Right lobe of liver (tissue), 4 donors: ENCODE data around the gene RREB1.

ENCODE experiments used
- POLR2A ChIP-seq: fragments of 450-650 bp; IDR thresholded peaks from one replicate; pipeline ENCODE4 v1.6.1; 2017; ENCODE audit warnings: antibody characterized with exemption, mild to moderate bottlenecking
- TF ChIP-seq, protein P1 (sequence below), 4 donors: fragments of 200-600 bp in 3 of 4; fragments of 450-650 bp in 1 of 4; IDR thresholded peaks; one replicate each; pipeline versions ENCODE4 v1.5.1 to v1.8.0; 2016 to 2022; ENCODE audit warnings: antibody characterized with exemption in 4 of 4, mild to moderate bottlenecking in 2 of 4
- donor health status: DM: no; HTN: no; CAD: no.
- donor health status: DM: no; HTN: no; CAD: no.
- donor health status: DM: no; HTN: yes; CAD: no.

DNA sequence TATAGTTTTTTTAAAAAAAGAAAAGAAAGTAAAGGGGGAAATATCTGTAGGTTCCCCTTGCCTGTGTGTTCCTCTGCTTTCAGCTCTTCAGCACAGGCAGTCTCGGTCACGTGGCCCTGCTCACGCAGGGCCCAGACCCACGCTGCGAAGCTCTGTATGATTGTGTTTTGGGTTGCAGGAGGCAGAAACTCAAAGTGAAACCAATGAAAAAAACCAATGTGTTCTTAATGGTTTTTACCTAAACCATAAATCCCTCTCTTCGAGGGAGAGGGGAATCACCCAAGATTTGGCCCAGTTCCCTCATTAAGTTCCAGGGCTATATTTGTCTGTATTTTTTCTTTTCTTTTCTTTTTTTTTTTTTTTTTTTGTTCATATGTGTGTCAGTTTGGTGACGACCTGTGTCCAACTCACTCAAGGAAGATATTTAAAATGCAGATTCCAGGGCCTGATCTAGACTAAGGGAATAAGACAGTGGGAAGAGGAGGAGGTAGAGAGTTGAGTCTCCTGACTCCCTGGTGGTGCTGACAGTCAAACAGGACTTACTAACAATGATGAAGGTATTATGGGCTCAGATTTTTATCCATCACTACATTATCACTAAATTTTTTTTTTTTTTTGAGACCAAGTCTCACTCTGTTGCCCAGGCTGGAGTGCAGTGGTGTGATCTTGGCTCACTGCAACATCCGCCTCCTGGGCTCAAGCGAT is 33.8 kb upstream of the RREB1 start:
- TF ChIP-seq, protein P1, sequence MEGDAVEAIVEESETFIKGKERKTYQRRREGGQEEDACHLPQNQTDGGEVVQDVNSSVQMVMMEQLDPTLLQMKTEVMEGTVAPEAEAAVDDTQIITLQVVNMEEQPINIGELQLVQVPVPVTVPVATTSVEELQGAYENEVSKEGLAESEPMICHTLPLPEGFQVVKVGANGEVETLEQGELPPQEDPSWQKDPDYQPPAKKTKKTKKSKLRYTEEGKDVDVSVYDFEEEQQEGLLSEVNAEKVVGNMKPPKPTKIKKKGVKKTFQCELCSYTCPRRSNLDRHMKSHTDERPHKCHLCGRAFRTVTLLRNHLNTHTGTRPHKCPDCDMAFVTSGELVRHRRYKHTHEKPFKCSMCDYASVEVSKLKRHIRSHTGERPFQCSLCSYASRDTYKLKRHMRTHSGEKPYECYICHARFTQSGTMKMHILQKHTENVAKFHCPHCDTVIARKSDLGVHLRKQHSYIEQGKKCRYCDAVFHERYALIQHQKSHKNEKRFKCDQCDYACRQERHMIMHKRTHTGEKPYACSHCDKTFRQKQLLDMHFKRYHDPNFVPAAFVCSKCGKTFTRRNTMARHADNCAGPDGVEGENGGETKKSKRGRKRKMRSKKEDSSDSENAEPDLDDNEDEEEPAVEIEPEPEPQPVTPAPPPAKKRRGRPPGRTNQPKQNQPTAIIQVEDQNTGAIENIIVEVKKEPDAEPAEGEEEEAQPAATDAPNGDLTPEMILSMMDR (IDR thresholded peaks at IDR 0.05), result no peak
- TF ChIP-seq POLR2A, result no peak
